Inferior parietal cortex (tissue), 1 donor: ENCODE measurements around the gene TK1.
A peak's percentile ranks its signal among the peaks of the same experiment; 100 is the strongest.

Source experiments
- DNase-seq: peaks from one replicate; pipeline ENCODE4 v3.0.0-alpha.2; 2016; ENCODE audit errors: extremely low spot score

The TK1 gene, protein sequence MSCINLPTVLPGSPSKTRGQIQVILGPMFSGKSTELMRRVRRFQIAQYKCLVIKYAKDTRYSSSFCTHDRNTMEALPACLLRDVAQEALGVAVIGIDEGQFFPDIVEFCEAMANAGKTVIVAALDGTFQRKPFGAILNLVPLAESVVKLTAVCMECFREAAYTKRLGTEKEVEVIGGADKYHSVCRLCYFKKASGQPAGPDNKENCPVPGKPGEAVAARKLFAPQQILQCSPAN

GRCh38 chr17:78186692-78187595 is at the start of gene TK1, which contains the start of gene AFMID:
TK1 (minus strand) TSS chr17:78187052; CDS start chr17:78186994, 58 bp downstream.
AFMID (plus strand) TSS chr17:78187362; CDS start chr17:78187371, 9 bp downstream.
- DNase-seq, result peak; percentile 96

GRCh38 chr17:78235885-78236284 is 49.0 kb upstream of the TK1 start:
- no peak for DNase-seq

- DNase-seq, result peak; percentile 67
Measured at GRCh38 chr17:78235022-78235421, 48.2 kb upstream of the TK1 start.

DNA sequence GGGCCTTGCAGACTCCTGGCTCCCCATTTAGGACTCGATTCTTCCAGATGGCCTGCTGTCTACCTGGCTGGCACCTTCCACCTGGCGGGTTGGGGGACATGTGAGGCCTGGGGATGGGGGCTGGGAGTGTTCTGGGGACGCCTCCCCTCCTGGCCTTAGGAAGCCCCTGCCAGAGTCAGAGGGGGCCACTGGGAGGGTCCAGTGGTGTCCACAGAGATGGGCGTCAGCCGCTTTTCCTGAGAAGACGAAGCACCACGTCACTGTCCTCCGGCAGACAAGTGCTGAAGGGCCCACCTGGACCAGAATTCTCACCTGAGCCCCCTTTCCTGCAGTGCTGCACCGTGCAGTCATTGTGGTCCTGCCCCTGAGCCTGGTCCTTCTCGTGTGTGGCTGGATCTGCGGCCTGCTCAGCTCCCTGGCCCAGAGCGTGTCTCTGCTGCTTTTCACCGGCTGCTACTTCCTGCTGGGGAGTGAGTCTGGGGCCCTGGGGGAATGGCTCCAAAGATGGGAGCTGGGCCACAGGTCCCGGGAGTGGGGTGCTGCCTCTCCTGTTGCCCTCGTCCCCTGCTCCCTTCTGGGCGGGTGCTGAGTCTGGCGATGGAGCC is 47.5 kb upstream of the TK1 start:
- no peak for DNase-seq

GRCh38 chr17:78233678-78234077 is 46.8 kb upstream of the TK1 start:
- DNase-seq, result no peak

- no peak for DNase-seq
Measured at GRCh38 chr17:78232859-78233173, 46.0 kb upstream of the TK1 start.

DNA sequence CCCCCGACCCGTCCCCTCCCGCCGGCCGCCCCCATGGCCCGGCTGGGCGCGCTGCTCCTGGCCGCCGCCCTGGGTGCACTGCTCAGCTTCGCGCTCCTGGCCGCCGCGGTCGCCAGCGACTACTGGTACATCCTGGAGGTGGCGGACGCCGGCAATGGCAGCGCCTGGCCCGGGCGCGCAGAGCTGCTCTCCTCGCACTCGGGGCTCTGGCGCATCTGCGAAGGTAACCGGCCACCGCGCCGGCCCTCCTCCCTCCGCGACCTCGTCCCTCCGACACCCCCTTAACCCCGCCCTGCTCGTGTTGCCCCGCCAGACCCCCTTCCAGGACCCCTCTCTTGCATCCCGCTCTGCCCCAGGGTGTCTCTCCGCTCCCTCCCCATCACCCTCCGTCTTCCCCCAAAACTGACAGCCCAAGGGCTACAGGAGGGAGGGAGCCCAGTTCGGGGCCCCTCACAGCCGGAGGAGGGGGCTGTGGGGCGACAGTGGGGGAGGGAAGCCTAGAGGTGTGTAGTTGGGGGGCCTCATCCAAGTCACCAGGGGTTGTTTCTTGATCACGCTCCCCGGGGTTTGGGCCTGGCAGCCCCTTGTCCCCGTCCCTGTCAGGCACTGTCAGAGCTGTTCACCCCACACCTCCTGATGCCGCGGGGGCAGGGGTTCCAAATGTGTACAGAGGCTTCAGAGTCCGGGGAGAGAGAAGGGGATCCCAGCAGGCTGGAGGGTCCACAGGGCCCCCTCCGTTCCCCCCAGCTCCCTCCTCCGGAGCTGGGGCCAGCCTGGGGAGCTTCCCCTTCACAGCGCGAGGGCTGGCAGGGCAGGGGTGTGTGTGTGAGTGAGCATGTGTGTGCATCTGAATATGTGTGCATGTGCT is 45.4 kb upstream of the TK1 start:
- no peak for DNase-seq

GRCh38 chr17:78230996-78231935 is 44.4 kb upstream of the TK1 start, which contains the start of gene TMEM235:
TMEM235 (plus strand) TSS chr17:78231631; CDS start chr17:78232024, 393 bp downstream.
- DNase-seq, result no peak

DNA sequence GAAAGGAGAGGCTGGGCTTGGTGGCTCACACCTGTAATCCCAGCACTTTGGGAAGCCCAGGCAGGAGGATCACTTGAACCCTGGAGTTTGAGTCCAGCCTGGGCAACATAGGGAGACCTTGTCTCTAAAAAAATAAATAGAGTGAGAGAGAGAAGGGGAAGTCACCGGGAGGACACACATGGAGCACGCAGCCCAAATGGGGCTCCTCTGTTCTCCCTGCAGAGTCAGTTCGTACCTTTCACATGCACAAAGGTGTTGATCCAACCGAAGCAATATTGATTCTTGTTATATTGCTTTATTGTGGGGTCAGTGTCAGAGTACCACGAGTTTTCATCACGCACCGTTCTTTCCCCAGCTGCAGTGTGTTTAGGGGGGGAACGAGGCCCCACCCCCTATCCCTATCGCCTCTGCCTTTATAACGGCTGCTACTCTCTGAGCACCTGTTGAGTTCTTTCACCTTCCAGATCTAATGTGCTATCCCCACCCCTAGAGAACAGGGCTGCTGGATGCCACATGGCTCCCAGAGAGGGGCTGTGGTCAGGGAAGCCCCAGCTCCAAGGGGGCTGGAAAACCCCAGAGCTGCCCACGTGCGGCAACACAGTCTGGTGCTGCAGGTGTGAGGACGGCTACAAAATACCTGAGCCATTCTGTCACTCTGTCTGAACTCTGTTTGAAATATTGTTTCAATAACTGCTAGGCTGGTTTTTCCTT is 43.6 kb upstream of the TK1 start:
- no peak for DNase-seq

DNA sequence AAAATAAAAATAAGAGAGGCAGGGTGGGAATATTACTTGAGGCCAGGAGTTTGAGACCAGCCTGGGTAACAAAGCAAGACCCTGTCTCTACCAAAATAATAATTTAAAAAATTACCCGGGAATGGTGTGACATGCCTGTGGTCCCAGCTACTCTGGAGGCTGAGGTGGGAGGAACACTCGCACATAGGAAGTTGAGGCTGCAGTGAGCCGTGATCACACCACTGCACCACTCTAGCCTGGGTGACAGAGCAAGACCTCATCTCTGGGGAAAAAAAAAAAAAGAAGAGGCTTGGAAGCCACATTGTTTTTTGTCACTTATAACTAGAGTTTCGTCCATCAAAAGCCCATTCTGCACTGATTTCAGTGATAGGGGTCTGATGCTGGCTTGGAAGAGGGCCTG is 41.3 kb upstream of the TK1 start:
- no peak for DNase-seq

DNA sequence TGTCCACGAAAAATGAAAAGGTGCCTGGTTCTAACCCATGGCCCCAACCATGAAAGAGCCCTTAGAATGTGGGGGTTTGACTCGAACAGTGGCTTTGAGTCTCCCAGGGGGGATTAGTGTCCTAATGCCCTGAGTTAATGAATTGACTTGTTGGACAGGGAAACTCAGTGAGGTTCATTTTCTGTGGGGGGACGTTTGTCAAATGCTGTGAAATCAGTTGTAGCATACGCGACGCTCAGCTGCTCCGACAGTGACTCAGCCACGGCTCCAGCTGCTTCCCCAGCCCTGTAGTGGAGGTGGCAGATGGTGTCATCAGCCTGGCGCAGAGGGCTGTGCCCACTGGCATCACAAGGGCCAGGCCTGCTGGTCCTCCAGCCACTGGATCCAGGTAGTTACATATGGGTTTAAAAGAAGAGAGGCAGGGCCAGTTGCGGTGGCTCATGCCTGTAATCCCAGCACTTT is 40.6 kb upstream of the TK1 start:
- DNase-seq, result no peak

DNA sequence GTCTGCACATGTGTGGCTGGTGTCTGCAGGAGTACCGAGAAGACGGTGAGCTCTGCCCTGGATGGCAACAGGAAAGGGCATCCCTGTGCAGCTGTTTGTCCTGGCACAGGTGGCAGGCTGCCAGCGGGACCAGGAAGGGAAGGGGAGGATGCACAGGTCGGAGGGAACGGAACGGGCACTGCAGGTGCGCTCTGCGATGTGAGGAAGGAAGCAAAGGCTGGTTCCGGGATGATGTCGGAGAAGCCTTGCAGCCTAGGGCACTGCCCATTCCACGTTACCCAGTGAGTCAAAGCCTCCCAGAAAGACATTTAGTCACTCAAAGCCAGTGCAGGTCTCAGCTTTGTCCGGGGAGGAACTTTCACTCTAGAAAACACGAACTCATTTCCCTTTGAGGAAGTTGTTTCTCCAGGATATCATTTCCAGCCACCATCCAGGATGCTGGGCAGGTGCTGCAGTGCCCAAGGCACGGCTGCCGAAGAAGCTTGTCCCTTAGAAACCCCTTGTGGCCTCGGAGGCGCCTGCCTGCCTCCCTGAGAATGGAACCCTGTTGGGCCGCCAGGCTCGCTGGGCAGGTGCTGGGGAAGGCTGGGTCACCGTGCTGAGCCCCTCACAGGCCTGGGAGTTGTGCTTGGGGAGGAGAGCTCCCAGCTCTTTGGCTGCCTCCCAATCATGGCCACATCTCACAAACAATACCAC is 40.1 kb upstream of the TK1 start:
- no peak for DNase-seq

GRCh38 chr17:78226055-78226758 is 39.4 kb upstream of the TK1 start:
- no peak for DNase-seq

DNA sequence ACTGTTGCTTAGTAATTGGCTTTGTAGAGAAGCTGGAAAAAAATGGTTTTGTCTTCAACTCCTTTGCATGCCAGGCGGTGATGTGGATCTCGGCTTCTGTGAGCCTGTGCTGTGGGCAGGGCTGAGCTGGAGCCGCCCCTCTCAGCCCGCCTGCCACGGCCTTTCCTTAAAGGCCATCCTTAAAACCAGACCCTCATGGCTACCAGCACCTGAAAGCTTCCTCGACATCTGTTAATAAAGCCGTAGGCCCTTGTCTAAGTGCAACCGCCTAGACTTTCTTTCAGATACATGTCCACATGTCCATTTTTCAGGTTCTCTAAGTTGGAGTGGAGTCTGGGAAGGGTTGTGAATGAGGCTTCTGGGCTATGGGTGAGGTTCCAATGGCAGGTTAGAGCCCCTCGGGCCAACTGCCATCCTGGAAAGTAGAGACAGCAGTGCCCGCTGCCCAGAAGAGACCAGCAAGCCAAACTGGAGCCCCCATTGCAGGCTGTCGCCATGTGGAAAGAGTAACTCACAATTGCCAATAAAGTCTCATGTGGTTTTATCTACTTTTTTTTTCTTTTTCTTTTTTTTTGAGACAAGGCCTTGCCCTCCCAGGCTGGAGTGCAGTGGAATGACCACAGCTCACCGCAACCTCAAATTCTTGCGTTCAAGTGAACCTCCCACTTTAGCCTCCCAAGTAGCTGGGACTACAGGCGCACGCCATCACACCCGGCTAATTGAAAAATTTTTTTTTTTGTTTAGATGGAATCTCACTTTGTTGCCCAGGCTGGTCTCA is 38.4 kb upstream of the TK1 start:
- DNase-seq, result no peak

DNA sequence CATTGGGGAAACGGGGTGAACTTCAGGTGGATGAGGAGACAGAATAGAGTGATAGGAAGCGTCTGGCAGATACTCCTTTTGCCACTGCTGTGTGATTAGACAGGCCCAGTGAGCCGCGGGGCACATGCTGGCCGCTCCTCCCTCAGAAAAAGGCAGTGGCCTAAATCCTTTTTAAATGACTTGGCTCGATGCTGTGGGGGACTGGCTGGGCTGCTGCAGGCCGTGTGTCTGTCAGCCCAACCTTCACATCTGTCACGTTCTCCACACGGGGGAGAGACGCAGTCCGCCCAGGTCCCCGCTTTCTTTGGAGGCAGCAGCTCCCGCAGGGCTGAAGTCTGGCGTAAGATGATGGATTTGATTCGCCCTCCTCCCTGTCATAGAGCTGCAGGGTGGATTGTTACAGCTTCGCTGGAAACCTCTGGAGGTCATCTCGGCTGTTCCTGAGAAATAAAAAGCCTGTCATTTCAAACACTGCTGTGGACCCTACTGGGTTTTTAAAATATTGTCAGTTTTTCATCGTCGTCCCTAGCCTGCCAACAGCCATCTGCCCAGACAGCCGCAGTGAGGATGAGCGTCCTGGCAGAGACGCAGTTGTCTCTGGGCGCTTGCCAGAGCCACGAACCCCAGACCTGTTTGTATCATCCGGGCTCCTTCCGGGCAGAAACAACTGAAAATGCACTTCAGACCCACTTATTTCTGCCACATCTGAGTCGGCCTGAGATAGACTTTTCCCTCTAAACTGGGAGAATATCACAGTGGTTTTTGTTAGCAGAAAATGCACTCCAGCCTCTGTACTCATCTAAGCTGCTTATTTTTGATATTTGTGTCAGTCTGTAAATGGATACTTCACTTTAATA is 37.6 kb upstream of the TK1 start:
- DNase-seq, result peak; percentile 62

GRCh38 chr17:78223765-78224164 is 36.9 kb upstream of the TK1 start:
- no peak for DNase-seq

GRCh38 chr17:78223061-78223460 is 36.2 kb upstream of the TK1 start:
- DNase-seq, result no peak
